ENCODE measurements around the gene PIBF1.

The PIBF1 gene

DNA sequence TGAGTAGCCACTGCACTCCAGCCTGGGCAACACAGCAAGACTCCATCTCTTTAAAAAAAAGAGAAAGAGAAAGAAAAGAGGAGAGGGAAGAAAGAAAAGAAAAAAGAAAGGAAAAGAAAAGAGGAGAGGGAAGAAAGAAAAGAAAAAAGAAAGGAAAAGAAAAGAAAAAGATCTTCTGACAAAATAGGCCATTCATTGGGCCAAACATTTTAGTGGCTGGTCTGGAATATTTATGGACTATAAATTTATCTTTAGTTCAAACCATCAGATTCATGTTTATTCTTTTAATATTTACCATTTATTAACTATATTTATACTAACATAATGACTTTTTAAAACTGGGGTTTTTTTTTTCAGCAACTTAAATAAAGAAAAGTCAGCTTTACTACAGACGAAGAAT lies 191.3 kb downstream of the PIBF1 start:
- no peaks in the 10 kb centered on the region for H3K9me3 Mint-ChIP-seq
- H3K27ac Mint-ChIP-seq, result no peak overlapping the region
- H3K36me3 Mint-ChIP-seq (ENCODE audit: low read depth), result peaks cover 9% of the 10 kb centered on the region
- H3K4me1 Mint-ChIP-seq (ENCODE audit: low read depth), result peaks cover 2% of the 10 kb centered on the region
- no peak overlapping the region for H3K4me3 Mint-ChIP-seq
- DNase-seq (ENCODE audit: low spot score), result no peak
- no peaks in the 10 kb centered on the region for H3K27me3 Mint-ChIP-seq (ENCODE audit: low read depth)

DNA sequence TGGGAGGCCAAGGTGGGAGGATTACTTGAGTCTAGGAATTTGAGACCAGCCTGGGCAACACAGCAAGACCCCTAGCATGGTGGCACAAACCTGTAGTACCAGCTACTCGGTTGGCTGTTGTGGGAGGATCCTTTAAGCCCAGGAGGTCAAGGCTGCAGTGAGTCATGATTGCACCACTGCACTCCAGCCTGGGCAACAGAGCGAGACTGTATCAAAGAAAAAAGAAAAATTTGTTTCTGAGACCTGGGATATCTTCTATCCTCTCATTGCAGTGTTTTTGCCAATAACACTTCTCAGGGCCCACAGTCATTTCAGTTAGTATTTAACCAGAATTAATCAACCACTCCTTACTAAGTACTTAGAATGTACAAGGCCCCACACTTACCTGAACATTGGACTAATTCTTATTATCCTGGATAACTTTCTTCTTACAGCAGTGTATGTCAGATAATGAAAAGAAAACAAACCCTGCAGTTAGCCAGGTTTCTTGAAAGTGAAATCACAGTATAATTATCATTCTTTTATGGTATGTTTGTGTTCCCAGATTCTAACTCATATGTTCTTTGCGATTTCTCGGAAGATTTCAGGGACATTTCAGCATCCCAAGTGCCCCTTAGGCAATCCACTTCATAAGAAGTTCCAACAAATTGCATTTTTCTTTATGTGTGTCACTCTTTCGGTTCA lies 201.3 kb downstream of the PIBF1 start:
- H3K4me3 Mint-ChIP-seq, result no peak overlapping the region
- no peaks in the 10 kb centered on the region for H3K36me3 Mint-ChIP-seq (ENCODE audit: low read depth)
- H3K4me1 Mint-ChIP-seq (ENCODE audit: low read depth), result no peaks in the 10 kb centered on the region
- no peak overlapping the region for H3K27ac Mint-ChIP-seq
- H3K27me3 Mint-ChIP-seq (ENCODE audit: low read depth), result no peaks in the 10 kb centered on the region
- no peaks in the 10 kb centered on the region for H3K9me3 Mint-ChIP-seq
- no peak for DNase-seq (ENCODE audit: low spot score)

DNA sequence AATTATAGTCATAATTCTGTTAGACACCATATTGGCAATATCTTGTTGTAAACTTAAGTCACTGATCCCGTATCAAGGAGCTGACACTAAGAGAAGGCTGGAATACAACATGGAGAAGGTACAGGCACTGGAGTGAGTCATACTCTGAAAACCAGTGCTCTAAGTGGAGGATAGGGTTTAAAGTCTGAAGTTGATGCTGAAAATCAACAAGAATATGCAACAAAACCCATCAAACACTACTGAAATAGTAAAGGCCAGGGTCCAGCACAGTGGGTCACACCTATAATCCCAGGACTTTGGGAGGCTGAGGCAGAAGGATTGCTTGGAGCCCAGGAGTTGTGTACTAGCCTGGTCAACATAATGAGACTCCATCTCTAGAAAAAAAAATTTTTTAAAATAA lies 203.7 kb downstream of the PIBF1 start:
- no peak overlapping the region for H3K4me3 Mint-ChIP-seq
- peaks cover 5% of the 10 kb centered on the region for H3K36me3 Mint-ChIP-seq (ENCODE audit: low read depth)
- no peak overlapping the region for H3K27ac Mint-ChIP-seq
- no peaks in the 10 kb centered on the region for H3K4me1 Mint-ChIP-seq (ENCODE audit: low read depth)
- H3K27me3 Mint-ChIP-seq (ENCODE audit: low read depth), result no peaks in the 10 kb centered on the region
- DNase-seq (ENCODE audit: low spot score), result no peak
- no peaks in the 10 kb centered on the region for H3K9me3 Mint-ChIP-seq

DNA sequence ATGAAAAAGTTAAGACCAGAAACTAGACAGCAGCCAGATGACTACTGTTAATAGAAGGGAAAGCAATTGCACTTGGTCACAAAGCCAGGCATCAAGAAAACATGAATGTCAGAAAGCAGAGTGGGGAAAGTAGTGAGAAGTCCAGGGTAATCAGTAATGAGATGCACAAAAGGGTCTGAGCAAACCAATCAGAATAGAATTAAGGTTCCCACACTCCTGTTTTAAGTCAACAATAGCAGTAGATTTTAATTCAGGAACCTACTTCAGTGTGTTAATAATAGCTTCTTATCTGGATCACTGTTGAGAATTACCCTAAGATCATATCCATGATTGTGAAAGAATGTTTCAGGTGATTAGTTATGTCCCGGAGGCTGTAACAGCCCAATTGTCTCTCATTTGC lies 204.3 kb downstream of the PIBF1 start:
- DNase-seq (ENCODE audit: low spot score), result no peak
- Mint-ChIP-seq H3K27me3 (ENCODE audit: low read depth) (no peaks in the 10 kb centered on the region), H3K4me3 (no peak overlapping the region), H3K9me3 (no peaks in the 10 kb centered on the region), H3K27ac (no peak overlapping the region), H3K4me1 (ENCODE audit: low read depth) (no peaks in the 10 kb centered on the region), H3K36me3 (ENCODE audit: low read depth) (peaks cover 5% of the 10 kb centered on the region)

DNA sequence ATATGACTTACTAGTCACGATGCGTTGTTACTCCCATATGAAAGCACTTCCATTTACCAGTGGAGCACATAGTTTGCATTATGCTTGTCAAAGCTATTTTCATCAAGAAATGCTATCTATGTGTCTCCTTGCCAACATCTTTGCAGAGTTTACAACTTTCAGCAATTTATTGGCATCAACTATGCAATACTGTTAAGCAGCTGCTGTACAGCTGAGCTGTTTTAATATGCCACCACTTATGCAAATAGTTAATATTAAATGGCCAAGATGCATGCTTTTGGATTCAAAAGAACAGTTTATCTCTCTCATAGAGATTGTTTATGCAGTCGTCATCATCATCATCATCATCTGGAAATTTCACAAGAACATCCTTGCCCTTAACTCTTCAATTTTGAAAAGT lies 209.0 kb downstream of the PIBF1 start:
- Mint-ChIP-seq H3K4me3 (no peak overlapping the region), H3K27ac (no peak overlapping the region), H3K9me3 (no peaks in the 10 kb centered on the region), H3K36me3 (ENCODE audit: low read depth) (peaks cover 5% of the 10 kb centered on the region), H3K27me3 (ENCODE audit: low read depth) (no peaks in the 10 kb centered on the region), H3K4me1 (ENCODE audit: low read depth) (no peaks in the 10 kb centered on the region)
- DNase-seq (ENCODE audit: low spot score), result no peak

DNA sequence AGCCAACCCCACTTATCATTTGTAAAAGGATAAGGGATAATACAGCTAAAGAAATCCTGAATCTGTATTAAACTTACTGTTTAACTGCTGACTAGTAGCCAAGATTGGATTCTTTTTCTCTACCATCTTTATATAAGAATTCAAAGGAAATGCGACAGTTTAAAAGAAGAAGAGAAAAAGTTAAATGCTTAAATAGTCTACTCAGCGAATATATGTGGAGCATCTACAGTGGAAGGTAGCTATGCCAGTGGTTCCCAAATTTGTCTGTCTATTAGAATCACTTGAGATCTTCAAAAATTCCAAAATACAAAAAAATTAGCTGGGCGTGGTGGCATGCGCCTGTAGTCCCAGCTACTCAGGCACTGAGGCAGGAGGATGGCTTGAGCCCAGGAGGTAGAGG lies 216.1 kb downstream of the PIBF1 start:
- no peak overlapping the region for H3K4me3 Mint-ChIP-seq
- H3K36me3 Mint-ChIP-seq (ENCODE audit: low read depth), result peaks cover 4% of the 10 kb centered on the region
- no peak overlapping the region for H3K27ac Mint-ChIP-seq
- no peaks in the 10 kb centered on the region for H3K9me3 Mint-ChIP-seq
- peaks cover 10% of the 10 kb centered on the region for H3K4me1 Mint-ChIP-seq (ENCODE audit: low read depth)
- no peaks in the 10 kb centered on the region for H3K27me3 Mint-ChIP-seq (ENCODE audit: low read depth)
- DNase-seq (ENCODE audit: low spot score), result no peak

DNA sequence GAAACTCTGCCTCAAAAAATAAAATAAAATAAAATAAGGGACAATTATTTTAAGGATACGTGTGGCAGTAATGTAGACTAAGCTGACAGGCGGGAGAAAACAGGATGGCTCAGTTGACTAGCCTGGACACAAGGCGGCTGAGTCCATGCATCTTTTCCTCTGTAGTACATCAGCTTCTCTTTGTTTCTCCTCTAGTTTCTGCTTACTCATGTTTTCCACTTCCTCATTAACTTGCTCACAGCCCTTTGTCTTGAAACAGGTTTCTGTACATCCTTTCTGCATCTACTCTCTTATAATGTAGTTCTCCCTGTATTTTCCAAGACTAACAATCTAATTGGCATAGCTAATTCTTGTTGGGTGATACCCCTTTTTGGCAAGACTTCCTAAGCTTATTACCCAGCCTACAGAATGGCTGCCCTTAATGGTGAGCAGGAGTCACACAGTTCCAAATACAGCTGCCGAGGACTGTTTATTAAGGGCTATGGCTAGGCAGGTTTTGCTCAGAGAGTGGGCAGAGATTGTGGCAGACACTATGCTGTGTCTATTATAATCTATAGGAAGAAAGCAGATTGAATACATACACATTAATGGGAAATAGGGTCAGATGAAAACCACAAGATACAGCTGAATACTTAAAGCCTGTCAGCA lies 218.2 kb downstream of the PIBF1 start:
- H3K4me3 Mint-ChIP-seq, result no peak overlapping the region
- no peak overlapping the region for H3K27ac Mint-ChIP-seq
- H3K36me3 Mint-ChIP-seq (ENCODE audit: low read depth), result peaks cover 6% of the 10 kb centered on the region
- no peaks in the 10 kb centered on the region for H3K9me3 Mint-ChIP-seq
- peaks cover 10% of the 10 kb centered on the region for H3K4me1 Mint-ChIP-seq (ENCODE audit: low read depth)
- no peaks in the 10 kb centered on the region for H3K27me3 Mint-ChIP-seq (ENCODE audit: low read depth)
- no peak for DNase-seq (ENCODE audit: low spot score)

DNA sequence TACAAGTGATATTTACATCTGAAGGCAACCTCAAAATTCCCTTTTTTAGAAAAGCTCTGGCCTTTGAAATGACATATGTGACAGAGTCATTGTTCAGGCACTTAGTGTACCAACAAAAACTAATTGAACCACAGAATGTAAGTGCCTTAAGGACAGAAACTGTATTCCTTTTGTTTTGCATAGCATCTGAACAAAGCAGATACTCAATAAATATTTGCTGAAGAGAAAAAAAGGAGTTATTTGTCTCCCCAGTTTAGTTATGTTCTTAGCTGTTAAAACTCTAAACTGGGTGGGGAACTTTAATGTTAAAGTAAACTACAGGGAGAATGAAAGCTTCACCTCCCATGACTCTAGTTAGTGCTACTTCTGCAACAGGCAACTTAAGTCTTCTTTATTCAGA lies 220.0 kb downstream of the PIBF1 start:
- H3K9me3 Mint-ChIP-seq, result no peaks in the 10 kb centered on the region
- peaks cover 10% of the 10 kb centered on the region for H3K4me1 Mint-ChIP-seq (ENCODE audit: low read depth)
- no peak for DNase-seq (ENCODE audit: low spot score)
- peaks cover 6% of the 10 kb centered on the region for H3K36me3 Mint-ChIP-seq (ENCODE audit: low read depth)
- no peak overlapping the region for H3K4me3 Mint-ChIP-seq
- H3K27ac Mint-ChIP-seq, result no peak overlapping the region
- H3K27me3 Mint-ChIP-seq (ENCODE audit: low read depth), result no peaks in the 10 kb centered on the region

DNA sequence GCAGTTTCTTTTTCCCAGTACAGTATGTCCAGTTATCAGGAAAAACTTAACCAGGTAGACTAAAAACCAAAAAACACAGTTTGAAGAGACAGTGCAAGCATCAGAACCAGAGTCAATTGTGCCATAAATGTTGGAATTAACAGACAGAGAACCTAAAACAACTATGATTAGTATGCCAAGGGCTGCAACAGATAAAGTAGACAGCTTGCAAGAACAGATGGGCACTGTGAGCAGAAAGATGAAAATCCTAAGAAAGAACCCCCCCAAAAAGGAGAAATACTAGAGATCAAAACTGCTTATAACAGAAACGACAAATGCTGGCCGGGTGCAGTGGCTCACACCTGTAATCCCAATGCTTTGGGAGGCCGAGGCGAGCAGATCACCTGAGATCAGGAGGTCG lies 229.8 kb downstream of the PIBF1 start:
- Mint-ChIP-seq H3K9me3 (no peaks in the 10 kb centered on the region), H3K27ac (no peak overlapping the region), H3K4me3 (no peak overlapping the region), H3K27me3 (ENCODE audit: low read depth) (no peaks in the 10 kb centered on the region), H3K36me3 (ENCODE audit: low read depth) (peaks cover 2% of the 10 kb centered on the region), H3K4me1 (ENCODE audit: low read depth) (peaks cover 3% of the 10 kb centered on the region)
- DNase-seq (ENCODE audit: low spot score), result no peak

DNA sequence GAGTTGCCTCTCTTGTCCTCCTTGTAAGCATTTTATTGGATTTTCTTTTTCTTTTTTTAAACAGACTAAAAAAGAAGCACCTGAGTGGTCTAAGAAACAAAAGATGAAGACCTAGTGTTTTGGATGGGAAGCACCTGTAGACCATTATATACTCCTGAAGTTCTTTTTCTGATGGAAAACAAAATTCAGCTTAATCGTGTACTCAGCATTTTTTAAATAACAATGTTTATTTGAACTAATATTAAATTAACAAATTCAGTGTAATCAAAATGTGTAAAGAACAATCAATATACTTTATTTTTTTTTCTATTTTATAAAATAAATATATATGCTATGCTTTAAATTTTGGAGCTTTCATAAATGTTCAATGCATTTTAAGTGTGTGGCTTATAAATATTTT lies 233.9 kb downstream of the PIBF1 start:
- no peak for DNase-seq (ENCODE audit: low spot score)
- H3K27me3 Mint-ChIP-seq (ENCODE audit: low read depth), result no peaks in the 10 kb centered on the region
- H3K4me1 Mint-ChIP-seq (ENCODE audit: low read depth), result no peaks in the 10 kb centered on the region
- H3K4me3 Mint-ChIP-seq, result no peak overlapping the region
- H3K27ac Mint-ChIP-seq, result no peak overlapping the region
- no peaks in the 10 kb centered on the region for H3K9me3 Mint-ChIP-seq
- peaks cover 6% of the 10 kb centered on the region for H3K36me3 Mint-ChIP-seq (ENCODE audit: low read depth)

DNA sequence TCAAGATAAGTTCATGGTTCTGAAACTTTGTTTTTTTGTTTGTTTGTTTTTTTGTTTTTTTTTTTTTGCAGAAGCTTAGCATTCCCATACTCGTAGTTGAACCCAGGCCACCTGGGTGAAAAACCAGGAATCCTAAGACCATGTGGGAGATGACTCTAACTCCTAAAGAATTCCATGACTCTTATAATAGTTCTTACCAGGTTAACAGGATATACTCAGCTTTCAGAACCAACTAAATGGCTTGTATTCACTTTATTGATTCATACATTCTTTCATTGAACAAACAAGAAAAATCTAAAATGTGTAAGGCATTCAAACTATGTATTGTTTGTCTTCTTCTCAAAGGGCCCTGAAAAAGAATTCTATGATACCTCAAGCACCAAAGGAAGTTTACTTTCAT lies 236.4 kb downstream of the PIBF1 start:
- Mint-ChIP-seq H3K9me3 (no peaks in the 10 kb centered on the region), H3K4me3 (no peak overlapping the region), H3K27ac (no peak overlapping the region), H3K27me3 (ENCODE audit: low read depth) (no peaks in the 10 kb centered on the region), H3K4me1 (ENCODE audit: low read depth) (no peaks in the 10 kb centered on the region), H3K36me3 (ENCODE audit: low read depth) (peaks cover 5% of the 10 kb centered on the region)
- no peak for DNase-seq (ENCODE audit: low spot score)

DNA sequence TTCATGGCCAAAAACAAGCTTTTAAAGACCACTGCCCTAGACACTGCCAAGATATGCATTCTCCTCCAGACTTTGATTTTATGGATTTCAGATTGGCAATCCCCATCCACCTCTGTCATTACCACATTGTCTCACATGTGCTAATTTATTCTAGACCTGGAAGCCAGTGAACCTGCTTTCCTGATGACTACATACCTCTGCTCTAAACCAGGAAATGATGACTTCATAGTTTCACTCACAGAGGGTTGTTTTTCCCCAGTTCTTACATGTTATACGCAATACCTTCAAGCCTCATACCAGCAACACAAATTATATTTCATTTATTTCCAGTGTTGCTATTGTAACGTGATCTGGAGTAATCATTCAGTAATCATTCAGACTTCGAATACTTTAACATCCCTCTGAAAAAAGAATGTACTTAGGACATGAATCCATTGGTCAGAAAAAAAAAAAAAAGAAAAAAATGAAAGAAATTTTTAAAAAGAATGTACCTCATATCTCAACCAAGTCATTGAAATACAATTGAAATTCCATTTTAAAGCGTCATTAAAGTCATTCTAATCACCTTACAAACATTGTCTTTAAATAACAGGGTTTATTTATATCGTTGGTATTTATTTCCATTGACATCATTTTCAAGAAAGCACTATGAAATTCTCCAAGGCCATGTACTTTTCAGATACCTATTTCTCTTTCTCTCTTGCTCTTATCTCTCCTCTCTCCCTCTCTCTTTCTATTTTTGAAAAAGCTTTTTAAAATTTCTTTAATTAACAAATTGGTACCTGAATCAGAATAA lies 243.5 kb downstream of the PIBF1 start:
- Mint-ChIP-seq H3K27ac (no peak overlapping the region), H3K27me3 (ENCODE audit: low read depth) (no peaks in the 10 kb centered on the region), H3K4me3 (no peak overlapping the region), H3K36me3 (ENCODE audit: low read depth) (peaks cover 4% of the 10 kb centered on the region), H3K4me1 (ENCODE audit: low read depth) (peaks cover 5% of the 10 kb centered on the region), H3K9me3 (no peaks in the 10 kb centered on the region)
- DNase-seq (ENCODE audit: low spot score), result no peak

DNA sequence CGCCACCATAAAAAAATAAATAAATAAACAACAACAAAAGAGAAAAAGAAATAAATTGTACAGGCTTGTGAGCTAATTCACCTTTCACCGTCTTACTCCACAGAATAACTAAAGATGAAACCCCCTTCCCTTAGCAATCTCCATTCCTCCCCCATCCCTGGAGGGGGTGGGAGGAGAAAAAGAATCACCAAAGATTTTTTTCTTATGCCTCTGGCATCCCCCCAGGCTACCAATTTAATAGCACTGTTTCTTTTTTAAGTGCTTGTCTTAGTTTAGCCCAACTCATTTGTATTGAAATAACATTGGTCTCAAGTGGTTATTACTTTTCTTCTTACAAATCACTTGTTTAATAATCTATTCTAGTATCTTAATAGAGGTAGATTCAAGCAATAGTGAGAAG lies 253.0 kb downstream of the PIBF1 start:
- H3K9me3 Mint-ChIP-seq, result no peaks in the 10 kb centered on the region
- H3K27me3 Mint-ChIP-seq (ENCODE audit: low read depth), result no peaks in the 10 kb centered on the region
- DNase-seq (ENCODE audit: low spot score), result no peak
- H3K4me1 Mint-ChIP-seq (ENCODE audit: low read depth), result no peaks in the 10 kb centered on the region
- H3K4me3 Mint-ChIP-seq, result no peak overlapping the region
- no peaks in the 10 kb centered on the region for H3K36me3 Mint-ChIP-seq (ENCODE audit: low read depth)
- H3K27ac Mint-ChIP-seq, result no peak overlapping the region

DNA sequence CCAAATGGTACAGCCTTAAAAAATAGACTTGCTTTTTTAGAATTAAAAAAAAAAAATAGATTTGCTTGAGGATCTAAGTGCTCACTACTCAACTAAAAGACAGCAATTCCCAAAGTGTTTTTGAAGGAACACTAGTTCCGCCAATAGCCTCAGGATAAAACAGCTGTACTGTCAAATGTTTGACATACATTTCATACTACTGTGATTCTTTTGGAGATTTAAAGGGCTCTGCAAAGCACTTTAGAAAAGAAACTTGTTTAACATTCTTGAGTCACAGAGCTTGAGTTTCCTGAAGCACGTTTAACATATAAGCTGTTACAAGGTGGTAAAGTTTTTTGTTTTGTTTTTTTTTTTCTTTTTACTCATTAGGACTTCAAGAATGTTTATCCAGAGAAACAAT lies 253.7 kb downstream of the PIBF1 start:
- Mint-ChIP-seq H3K4me1 (ENCODE audit: low read depth) (no peaks in the 10 kb centered on the region), H3K4me3 (no peak overlapping the region), H3K36me3 (ENCODE audit: low read depth) (no peaks in the 10 kb centered on the region), H3K27ac (no peak overlapping the region), H3K9me3 (no peaks in the 10 kb centered on the region), H3K27me3 (ENCODE audit: low read depth) (no peaks in the 10 kb centered on the region)
- no peak for DNase-seq (ENCODE audit: low spot score)
